Hepatocyte (in vitro differentiated cells): ENCODE results near the gene PPP1R12A. TPM values are rescaled to one million over a fixed set of nuclear protein-coding genes. Genes with fewer than 3 reads are reported as not detected.

Source experiments
- DNase-seq: peaks from one replicate; pipeline ENCODE4 v3.0.0-alpha.2; 2016; ENCODE audit warnings: low spot score
- H2AFZ ChIP-seq: fragments of 200-600 bp; sonication (generic); 2 replicates; pipeline ENCODE4 v1.6.0; 2016; ENCODE audit warnings: antibody characterized with exemption, mild to moderate bottlenecking
- H3K27ac ChIP-seq: fragments of 200-600 bp; sonication (generic); 2 replicates; pipeline ENCODE4 v1.5.1; 2016; ENCODE audit warnings: mild to moderate bottlenecking
- H3K27me3 ChIP-seq: fragments of 200-600 bp; sonication (generic); 2 replicates; pipeline ENCODE4 v1.6.1; 2016
- H3K36me3 ChIP-seq: fragments of 200-600 bp; sonication (generic); replicated peaks from 2 replicates; pipeline ENCODE4 v1.5.1; 2016; ENCODE audit warnings: low read depth; ENCODE audit not compliant: insufficient read depth
- H3K4me1 ChIP-seq: fragments of 200-600 bp; sonication (generic); 2 replicates; pipeline ENCODE4 v1.5.1; 2016; ENCODE audit warnings: mild to moderate bottlenecking, moderate library complexity; ENCODE audit not compliant: insufficient read depth
- H3K4me2 ChIP-seq: fragments of 200-600 bp; sonication (generic); 2 replicates; pipeline ENCODE4 v1.6.0; 2016
- H3K4me3 ChIP-seq: fragments of 200-600 bp; sonication (generic); 2 replicates; pipeline ENCODE4 v1.5.1; 2016; ENCODE audit warnings: mild to moderate bottlenecking
- H3K79me2 ChIP-seq: fragments of 200-600 bp; sonication (generic); 2 replicates; pipeline ENCODE4 v1.6.0; 2017; ENCODE audit warnings: mild to moderate bottlenecking
- H3K9me2 ChIP-seq: fragments of 200-600 bp; sonication (generic); replicated peaks from 2 replicates; pipeline ENCODE4 v1.6.0; 2017; ENCODE audit warnings: mild to moderate bottlenecking; ENCODE audit not compliant: insufficient read depth
- H3K9me3 ChIP-seq: fragments of 200-600 bp; sonication (generic); 2 replicates; pipeline ENCODE4 v1.5.1; 2016; ENCODE audit warnings: low read depth, mild to moderate bottlenecking
- H4K20me1 ChIP-seq: fragments of 200-600 bp; sonication (generic); 2 replicates; pipeline ENCODE4 v1.6.0; 2016; ENCODE audit warnings: mild to moderate bottlenecking; ENCODE audit not compliant: insufficient read depth, poor library complexity, severe bottlenecking
- CTCF ChIP-seq: fragments of 200-600 bp; sonication (generic); IDR thresholded peaks from 2 replicates; pipeline ENCODE4 v1.5.1; 2016; ENCODE audit warnings: antibody characterized with exemption, mild to moderate bottlenecking; ENCODE audit not compliant: poor library complexity
- EZH2 ChIP-seq: fragments of 200-600 bp; sonication (generic); IDR thresholded peaks from 2 replicates; pipeline ENCODE4 v1.6.1; 2016; ENCODE audit warnings: antibody characterized with exemption, mild to moderate bottlenecking, borderline replicate concordance
- EZH2phosphoT487 ChIP-seq: fragments of 200-600 bp; sonication (generic); IDR thresholded peaks from one replicate; pipeline ENCODE4 v1.6.1; 2018; ENCODE audit warnings: antibody characterized with exemption, mild to moderate bottlenecking, low read depth, moderate library complexity; ENCODE audit not compliant: unreplicated experiment, severe bottlenecking
- WGBS: methylation state at CpG from one replicate; pipeline ENCODE4 v1.1.6; 2016; ENCODE audit warnings: low lambda C conversion rate; ENCODE audit errors: missing lambda C conversion rate; 5-methylcytosine and 5-hydroxymethylcytosine counted together
- polyA plus RNA-seq: library from polyadenylated mRNA; unstranded; fragments of >200 nt; fragmentation: Nextera tagmentation; extraction: Ambion mirVana; gene quantifications from 2 replicates; pipeline ENCODE4 v1.2.1, GENCODE V29; 2016
- total RNA-seq: library from RNA; depleted of rRNA; stranded (reverse); fragments of >200 nt; gene quantifications from 2 replicates; pipeline ENCODE4 v1.2.3, GENCODE V29; 2014

PPP1R12A gene
- total and polyA plus RNA-seq, 2 experiments from 2014 or later, result 71.7 to 74.0 TPM

DNA sequence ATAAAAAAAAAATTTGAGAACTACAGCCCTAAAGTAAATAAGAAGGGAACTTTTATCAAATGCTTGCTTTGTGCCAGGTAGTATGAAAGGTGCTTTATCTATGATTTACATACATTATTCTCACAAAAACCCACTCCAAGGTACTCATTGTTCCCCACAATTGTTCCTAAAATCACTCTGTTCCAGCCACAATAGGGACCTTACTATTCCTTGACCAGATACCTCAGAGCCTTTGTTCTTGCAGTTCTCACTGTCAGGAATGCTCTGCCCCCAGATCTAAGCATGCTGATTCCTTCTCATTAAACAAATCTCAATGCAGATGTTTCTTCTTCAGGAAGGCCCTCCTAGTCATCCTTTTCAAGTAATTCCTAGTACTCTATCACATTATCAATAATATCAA is 60.2 kb downstream of the PPP1R12A start:
- Histone ChIP-seq H3K36me3 (no peaks in the 10 kb centered on the region), H3K79me2 (peaks cover 88% of the 10 kb centered on the region), H4K20me1 (peaks cover 14% of the 10 kb centered on the region), H3K9me2 (no peaks in the 10 kb centered on the region), H3K4me1 (no peaks in the 10 kb centered on the region), H3K9me3 (no peaks in the 10 kb centered on the region), H3K27ac (no peak overlapping the region), H2AFZ (no peak overlapping the region), H3K27me3 (no peaks in the 10 kb centered on the region), H3K4me2 (no peak overlapping the region), H3K4me3 (no peak overlapping the region)
- DNase-seq, result no peak
- TF ChIP-seq CTCF (no peak), EZH2phosphoT487 (no peak)

- Histone ChIP-seq H4K20me1 (peaks cover 14% of the 10 kb centered on the region), H3K4me3 (no peak overlapping the region), H3K79me2 (peaks cover 84% of the 10 kb centered on the region), H3K9me2 (no peaks in the 10 kb centered on the region), H3K9me3 (no peaks in the 10 kb centered on the region), H3K4me2 (no peak overlapping the region), H2AFZ (no peak overlapping the region), H3K4me1 (no peaks in the 10 kb centered on the region), H3K36me3 (no peaks in the 10 kb centered on the region), H3K27me3 (no peaks in the 10 kb centered on the region), H3K27ac (no peak overlapping the region)
- DNase-seq, result no peak
- WGBS, result 90% methylated on average over 2 of the region's 2 CpGs
- TF ChIP-seq EZH2, result no peak
- no peak for TF ChIP-seq CTCF
- TF ChIP-seq EZH2phosphoT487, result no peak
Observed at GRCh38 chr12:79873201-79873600, 61.7 kb downstream of the PPP1R12A start.

GRCh38 chr12:79871621-79872020 is 63.3 kb downstream of the PPP1R12A start:
- no peaks in the 10 kb centered on the region for H3K9me2 ChIP-seq
- no peaks in the 10 kb centered on the region for H3K36me3 ChIP-seq
- TF ChIP-seq CTCF (no peak), EZH2phosphoT487 (no peak), EZH2 (no peak)
- no peaks in the 10 kb centered on the region for H3K9me3 ChIP-seq
- no peaks in the 10 kb centered on the region for H3K4me1 ChIP-seq
- peaks cover 14% of the 10 kb centered on the region for H4K20me1 ChIP-seq
- no peaks in the 10 kb centered on the region for H3K27me3 ChIP-seq
- 94% methylated on average over 7 of the region's 7 CpGs for WGBS
- no peak overlapping the region for H3K4me2 ChIP-seq
- H2AFZ ChIP-seq, result no peak overlapping the region
- peaks cover 83% of the 10 kb centered on the region for H3K79me2 ChIP-seq
- no peak overlapping the region for H3K4me3 ChIP-seq
- no peak for DNase-seq
- H3K27ac ChIP-seq, result no peak overlapping the region

DNA sequence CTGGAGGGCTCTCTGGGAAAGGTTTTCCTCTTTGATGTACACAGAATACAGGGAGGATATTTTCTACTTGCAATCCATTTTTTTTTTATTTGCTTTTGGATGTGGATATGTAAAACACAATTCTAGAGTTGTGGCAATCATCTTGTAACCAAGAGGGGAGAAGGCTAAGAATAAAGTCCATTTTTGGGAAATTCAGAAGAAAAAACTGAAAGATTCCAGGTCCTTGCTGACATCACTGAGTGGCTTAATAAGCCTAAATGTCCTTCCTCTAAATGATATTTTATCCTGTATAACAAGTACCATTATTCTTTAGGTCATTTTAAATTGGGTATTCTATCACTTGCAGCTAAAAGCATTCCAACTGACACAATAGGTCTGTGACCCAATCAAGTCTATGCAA is 64.0 kb downstream of the PPP1R12A start:
- no peaks in the 10 kb centered on the region for H3K9me2 ChIP-seq
- H3K4me1 ChIP-seq, result no peaks in the 10 kb centered on the region
- no peaks in the 10 kb centered on the region for H3K36me3 ChIP-seq
- H3K27ac ChIP-seq, result no peak overlapping the region
- TF ChIP-seq CTCF, result no peak
- TF ChIP-seq EZH2, result no peak
- TF ChIP-seq EZH2phosphoT487, result no peak
- H3K79me2 ChIP-seq, result peaks cover 83% of the 10 kb centered on the region
- H3K9me3 ChIP-seq, result no peaks in the 10 kb centered on the region
- no peak for DNase-seq
- no peaks in the 10 kb centered on the region for H3K27me3 ChIP-seq
- H4K20me1 ChIP-seq, result peaks cover 10% of the 10 kb centered on the region
- no peak overlapping the region for H3K4me2 ChIP-seq
- no peak overlapping the region for H3K4me3 ChIP-seq
- no peak overlapping the region for H2AFZ ChIP-seq
